ENCODE measurements around the gene KCNH4. TPM values are rescaled to one million over a fixed set of nuclear protein-coding genes. Genes with fewer than 3 reads are reported as not detected.

Gene KCNH4
- total and polyA plus RNA-seq, 7 donors: 0.01 to 0.17 (median 0.08) TPM; not detected in 2

GRCh38 chr17:42183741-42184711 lies 3.1 kb upstream of the KCNH4 start:
- H3K27me3 ChIP-seq (ENCODE audit: insufficient read depth in 3 of 3, low read length in 2 of 3): peaks cover 0 to 32% (median 7%) of the 10 kb centered on the region in 3 donors
- peaks cover 18% of the 10 kb centered on the region for H3K4me1 ChIP-seq
- intact Hi-C loops (cut with DNase I): loop anchor here in 1 of 2 donors (5.0 kb wide), 1 partner anchor 57 kb away; no protein-coding TSS in a partner anchor

GRCh38 chr17:42182927-42183734 lies 2.2 kb upstream of the KCNH4 start:
- peaks cover 0 to 32% (median 7%) of the 10 kb centered on the region in 3 donors for H3K27me3 ChIP-seq (ENCODE audit: insufficient read depth in 3 of 3, low read length in 2 of 3)
- TF ChIP-seq CTCF (IDR thresholded peaks at IDR 0.05): no peak
- 73 to 79% (median 79%) methylated on average over 9 of the region's 9 CpGs for WGBS, 3 donors
- peaks cover 18% of the 10 kb centered on the region for H3K4me1 ChIP-seq
- intact Hi-C loops (cut with DNase I): loop anchor here in 1 of 2 donors (5.0 kb wide), 1 partner anchor 56 kb away; no protein-coding TSS in a partner anchor
- H3K9me3 ChIP-seq: no peaks in the 10 kb centered on the region
- no peak overlapping the region for H3K27ac ChIP-seq
- no peak for ATAC-seq
- H3K36me3 ChIP-seq (ENCODE audit: insufficient read depth in 1 of 2, low read depth in 1 of 2): no peaks in the 10 kb centered on the region
- peak overlapping the region; percentile 69 for H3K4me3 ChIP-seq
- no peak for DNase-seq

More at GRCh38 chr17:42183741-42184711, 3.1 kb upstream of the KCNH4 start:
- DNase-seq (peak; percentile 80 to 89), ATAC-seq (peak; percentile 75 to 86 (median 82))
- H3K36me3 ChIP-seq (ENCODE audit: insufficient read depth in 1 of 2, low read depth in 1 of 2): no peaks in the 10 kb centered on the region
- 6 to 10% (median 8%) methylated on average over 57 to 83 of the region's 83 CpGs for whole genome bisulfite sequencing, 3 donors
- no peaks in the 10 kb centered on the region for H3K9me3 ChIP-seq
- TF ChIP-seq CTCF (IDR thresholded peaks at IDR 0.05): peak; percentile 75
- H3K27ac ChIP-seq: peak overlapping the region; percentile 55
- H3K4me3 ChIP-seq: peak overlapping the region; percentile 69

GRCh38 chr17:42181851-42182207 lies 887 bp upstream of the KCNH4 start:
- Histone ChIP-seq H3K36me3 (ENCODE audit: insufficient read depth in 1 of 2, low read depth in 1 of 2) (no peaks in the 10 kb centered on the region), H3K4me3 (no peak overlapping the region), H3K27me3 (ENCODE audit: insufficient read depth in 3 of 3, low read length in 2 of 3) (peaks cover 0 to 32% (median 7%) of the 10 kb centered on the region in 3 donors), H3K4me1 (peaks cover 18% of the 10 kb centered on the region), H3K27ac (no peak overlapping the region), H3K9me3 (no peaks in the 10 kb centered on the region)
- ATAC-seq (no peak), DNase-seq (no peak)
- WGBS, 3 donors: 82 to 89% (median 89%) methylated on average over 2 of the region's 2 CpGs
- TF ChIP-seq CTCF (IDR thresholded peaks at IDR 0.05): no peak
- intact Hi-C loops (cut with DNase I): loop anchor here in 1 of 2 donors (5.0 kb wide), 1 partner anchor 55 kb away; no protein-coding TSS in a partner anchor

- ATAC-seq: no peak
- no peak for DNase-seq
- peaks cover 0 to 32% (median 7%) of the 10 kb centered on the region in 3 donors for H3K27me3 ChIP-seq (ENCODE audit: insufficient read depth in 3 of 3, low read length in 2 of 3)
Observed at GRCh38 chr17:42180411-42180921, 476 bp downstream of the KCNH4 start.

More at GRCh38 chr17:42180411-42180921, 476 bp downstream of the KCNH4 start:
- 1 to 2% (median 2%) methylated on average over 29 to 33 of the region's 33 CpGs for WGBS, 3 donors
- Histone ChIP-seq H3K9me3 (no peaks in the 10 kb centered on the region), H3K27ac (no peak overlapping the region), H3K36me3 (ENCODE audit: insufficient read depth in 1 of 2, low read depth in 1 of 2) (no peaks in the 10 kb centered on the region), H3K4me3 (peak overlapping the region; percentile 53), H3K4me1 (peaks cover 18% of the 10 kb centered on the region)
- intact Hi-C loops (cut with DNase I): loop anchor here in 1 of 2 donors (5.0 kb wide), 1 partner anchor 53 kb away; no protein-coding TSS in a partner anchor
- no peak for TF ChIP-seq CTCF (IDR thresholded peaks at IDR 0.05)
